Measurements from ENCODE around the gene UBE2U. TPM values are rescaled to one million over a fixed set of nuclear protein-coding genes. Genes with fewer than 3 reads are reported as not detected.

Gene UBE2U
- total RNA-seq, 1 donor from 2014 or later = not detected

DNA sequence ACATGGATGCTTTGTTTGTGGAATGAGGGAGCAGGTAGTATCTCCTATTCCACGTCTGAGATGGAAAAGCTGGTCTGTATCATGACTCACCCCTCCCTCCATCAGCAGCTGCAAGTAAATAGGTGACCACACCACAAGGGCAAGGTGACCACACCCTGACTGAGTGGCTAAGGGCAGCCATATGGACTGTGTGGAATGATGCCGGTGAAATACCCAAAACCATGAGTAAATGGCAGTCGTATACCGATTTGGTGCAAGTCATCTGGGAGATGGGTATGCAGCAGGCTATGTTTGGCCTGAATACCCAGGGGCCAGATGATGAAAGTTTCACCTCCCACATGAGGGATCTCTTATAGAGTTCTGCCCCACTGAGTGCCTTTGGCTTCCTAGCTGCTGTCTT, 15.8 kb upstream of the UBE2U start:
- H3K27me3 ChIP-seq (ENCODE audit: low read depth) = no peaks in the 10 kb centered on the region
- ATAC-seq = no peak
- no peaks in the 10 kb centered on the region for H3K36me3 ChIP-seq
- no peak overlapping the region for H3K27ac ChIP-seq
- no peak for DNase-seq
- no peaks in the 10 kb centered on the region for H3K9me3 ChIP-seq
- intact Hi-C loops (cut with DNase I) = no loop called here
- TF ChIP-seq, protein P1, sequence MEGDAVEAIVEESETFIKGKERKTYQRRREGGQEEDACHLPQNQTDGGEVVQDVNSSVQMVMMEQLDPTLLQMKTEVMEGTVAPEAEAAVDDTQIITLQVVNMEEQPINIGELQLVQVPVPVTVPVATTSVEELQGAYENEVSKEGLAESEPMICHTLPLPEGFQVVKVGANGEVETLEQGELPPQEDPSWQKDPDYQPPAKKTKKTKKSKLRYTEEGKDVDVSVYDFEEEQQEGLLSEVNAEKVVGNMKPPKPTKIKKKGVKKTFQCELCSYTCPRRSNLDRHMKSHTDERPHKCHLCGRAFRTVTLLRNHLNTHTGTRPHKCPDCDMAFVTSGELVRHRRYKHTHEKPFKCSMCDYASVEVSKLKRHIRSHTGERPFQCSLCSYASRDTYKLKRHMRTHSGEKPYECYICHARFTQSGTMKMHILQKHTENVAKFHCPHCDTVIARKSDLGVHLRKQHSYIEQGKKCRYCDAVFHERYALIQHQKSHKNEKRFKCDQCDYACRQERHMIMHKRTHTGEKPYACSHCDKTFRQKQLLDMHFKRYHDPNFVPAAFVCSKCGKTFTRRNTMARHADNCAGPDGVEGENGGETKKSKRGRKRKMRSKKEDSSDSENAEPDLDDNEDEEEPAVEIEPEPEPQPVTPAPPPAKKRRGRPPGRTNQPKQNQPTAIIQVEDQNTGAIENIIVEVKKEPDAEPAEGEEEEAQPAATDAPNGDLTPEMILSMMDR (IDR thresholded peaks at IDR 0.05) = no peak
- H3K4me1 ChIP-seq = no peaks in the 10 kb centered on the region
- no peak overlapping the region for H3K4me3 ChIP-seq

DNA sequence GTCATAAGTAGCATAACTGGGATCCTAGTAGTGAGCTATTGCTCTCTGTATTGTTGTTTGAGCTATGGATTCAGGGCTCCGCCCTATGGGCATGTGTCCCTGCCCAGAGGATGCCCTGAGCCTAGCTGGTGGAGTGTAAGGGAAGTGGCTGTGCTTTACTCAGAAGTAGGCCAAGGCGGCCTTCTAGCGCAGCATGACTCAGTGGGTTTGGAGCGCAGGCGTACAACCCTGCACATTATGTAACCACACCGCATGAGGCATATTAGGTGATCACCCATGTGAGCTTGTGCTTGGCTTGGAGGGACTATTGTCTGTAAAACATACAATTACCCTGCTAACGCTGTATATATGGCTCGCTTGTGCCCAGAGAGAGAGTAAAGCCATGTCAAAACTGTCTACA, 11.1 kb upstream of the UBE2U start:
- intact Hi-C loops (cut with DNase I) = no loop called here
- Histone ChIP-seq H3K27me3 (ENCODE audit: low read depth) (no peaks in the 10 kb centered on the region), H3K27ac (no peak overlapping the region), H3K4me1 (no peaks in the 10 kb centered on the region), H3K9me3 (no peaks in the 10 kb centered on the region), H3K4me3 (no peak overlapping the region), H3K36me3 (no peaks in the 10 kb centered on the region)
- TF ChIP-seq, protein P1 (IDR thresholded peaks at IDR 0.05) = no peak
- DNase-seq = no peak
- ATAC-seq = no peak

DNA sequence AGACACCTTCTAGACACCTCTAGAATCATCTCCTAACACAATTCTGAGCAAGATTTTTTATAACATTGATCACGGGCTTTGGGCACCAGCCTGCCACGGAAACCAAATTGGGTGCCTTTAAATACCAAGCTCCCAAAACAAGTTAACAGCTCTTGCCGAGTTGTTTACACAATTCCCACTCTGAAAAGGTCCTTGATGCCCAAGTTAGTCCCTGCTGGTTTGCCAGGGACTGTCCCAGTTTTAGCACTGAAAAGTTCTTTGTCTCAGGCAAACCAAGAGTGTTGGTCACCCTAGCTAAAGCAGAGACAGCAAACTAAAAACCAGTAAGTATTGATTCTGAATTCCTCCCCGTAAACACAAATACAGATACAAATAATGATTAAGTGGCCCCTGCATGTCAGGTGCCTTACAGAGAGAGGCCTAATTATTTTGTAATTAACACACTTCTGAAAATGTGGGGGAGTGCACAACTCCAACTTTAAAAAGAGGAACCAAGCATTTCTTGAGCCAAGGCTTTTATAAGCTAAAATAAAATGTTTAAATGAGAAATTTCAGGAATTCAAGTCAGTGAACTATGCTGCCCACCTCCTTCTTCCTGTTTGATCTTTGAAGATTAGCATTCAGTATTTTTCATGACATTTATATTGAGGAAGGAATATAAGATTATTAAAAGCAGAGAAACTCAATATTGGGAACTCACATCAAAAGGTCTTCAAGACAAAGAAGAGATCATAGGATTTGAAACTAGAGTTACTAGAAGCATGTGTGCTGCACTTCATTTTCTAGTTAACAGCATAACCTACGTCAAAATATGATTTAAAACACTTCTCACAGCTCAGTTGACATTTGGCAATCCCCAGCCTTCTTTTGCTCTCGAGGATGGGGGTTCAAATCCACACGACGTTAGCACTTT, 9.0 kb upstream of the UBE2U start:
- intact Hi-C loops (cut with DNase I) = no loop called here
- Histone ChIP-seq H3K9me3 (no peaks in the 10 kb centered on the region), H3K36me3 (no peaks in the 10 kb centered on the region), H3K4me3 (no peak overlapping the region), H3K4me1 (no peaks in the 10 kb centered on the region), H3K27me3 (ENCODE audit: low read depth) (no peaks in the 10 kb centered on the region), H3K27ac (no peak overlapping the region)
- DNase-seq (no peak), ATAC-seq (no peak)
- TF ChIP-seq, protein P1 (IDR thresholded peaks at IDR 0.05) = no peak

DNA sequence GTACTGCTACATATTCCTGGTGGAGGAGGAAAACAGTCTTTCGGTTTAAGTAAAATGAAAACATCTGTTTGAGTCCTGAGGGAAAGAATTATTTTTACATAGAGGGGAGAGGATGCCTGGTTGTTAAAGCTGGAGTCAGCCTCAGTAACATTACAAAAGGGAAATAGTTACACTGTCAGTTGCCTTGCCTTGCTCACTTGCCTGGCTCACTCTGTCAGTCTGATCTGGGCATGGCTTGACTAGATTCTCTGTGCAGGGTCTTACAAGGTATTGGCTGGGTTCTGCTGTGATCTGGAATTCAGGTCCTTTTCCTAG, 8.4 kb upstream of the UBE2U start:
- Histone ChIP-seq H3K36me3 (no peaks in the 10 kb centered on the region), H3K4me1 (no peaks in the 10 kb centered on the region), H3K4me3 (no peak overlapping the region), H3K27ac (no peak overlapping the region), H3K9me3 (no peaks in the 10 kb centered on the region), H3K27me3 (ENCODE audit: low read depth) (no peaks in the 10 kb centered on the region)
- DNase-seq = no peak
- intact Hi-C loops (cut with DNase I) = no loop called here
- no peak for ATAC-seq
- TF ChIP-seq, protein P1 (IDR thresholded peaks at IDR 0.05) = no peak

DNA sequence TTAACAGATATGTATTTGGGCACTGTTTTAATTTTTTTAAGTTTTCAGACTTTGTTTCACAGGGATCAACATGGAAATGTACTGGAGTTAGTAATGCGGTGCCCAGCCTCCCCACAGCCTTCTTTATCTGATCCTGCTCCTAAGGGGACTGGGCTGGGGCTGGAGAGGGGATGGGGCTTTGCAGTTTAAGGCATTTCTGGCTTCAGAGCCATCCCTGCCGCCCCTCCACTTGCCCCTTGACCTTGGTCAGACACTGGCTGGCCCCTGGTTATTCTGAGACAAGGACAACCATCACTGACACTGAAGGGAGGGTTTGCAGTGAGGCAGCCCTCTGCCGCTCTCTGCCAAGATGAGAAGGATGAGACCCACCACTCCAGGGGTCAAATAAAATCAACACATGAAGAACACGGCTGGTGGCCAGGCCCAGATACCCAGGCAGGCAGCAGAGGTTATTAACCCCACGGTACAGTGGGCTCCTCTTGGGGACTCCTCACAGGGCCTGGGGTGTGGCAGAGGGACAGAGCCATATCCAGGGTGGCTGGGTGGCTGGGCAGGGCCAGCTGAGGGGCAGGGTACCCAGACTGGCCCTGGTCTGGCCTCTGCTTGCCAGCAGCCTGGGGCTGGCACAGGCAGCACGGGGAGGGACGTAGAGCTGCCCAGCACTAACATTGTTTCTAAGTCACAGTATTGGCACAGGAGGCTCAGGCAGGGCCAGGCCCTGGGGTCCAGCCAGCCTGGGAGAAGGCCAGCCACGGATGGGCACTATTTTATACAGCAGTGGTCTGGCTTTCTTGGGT, 7.2 kb upstream of the UBE2U start:
- Histone ChIP-seq H3K27me3 (ENCODE audit: low read depth) (no peaks in the 10 kb centered on the region), H3K27ac (no peak overlapping the region), H3K4me3 (no peak overlapping the region), H3K4me1 (no peaks in the 10 kb centered on the region), H3K36me3 (no peaks in the 10 kb centered on the region), H3K9me3 (no peaks in the 10 kb centered on the region)
- TF ChIP-seq, protein P1 (IDR thresholded peaks at IDR 0.05) = no peak
- ATAC-seq = peak in 1 of 2 donors; percentile 53
- intact Hi-C loops (cut with DNase I) = no loop called here
- DNase-seq = no peak

Measured in lower lobe of right lung (tissue), 2 donors.